ENCODE measurements around the gene TEX38. TPM values are rescaled to one million over a fixed set of nuclear protein-coding genes. Genes with fewer than 3 reads are reported as not detected.

TEX38 gene
- total and polyA plus RNA-seq, 2 donors (not counting 1 experiment from before 2014, with no cell fraction given) = not detected

GRCh38 chr1:46703927-46704641 is 32.4 kb downstream of the TEX38 start:
- no peak overlapping the region for H3K27ac Mint-ChIP-seq
- no peaks in the 10 kb centered on the region for H3K9me3 Mint-ChIP-seq (ENCODE audit: insufficient read depth)
- no peak overlapping the region for H3K9ac ChIP-seq (ENCODE audit: low read length)
- ATAC-seq (ENCODE audit: low read depth) = no peak
- no peak for DNase-seq
- no peak overlapping the region for H2AFZ ChIP-seq (ENCODE audit: insufficient read depth, low read depth, low read length, poor library complexity, severe bottlenecking)
- H3K4me3 ChIP-seq (ENCODE audit: control extremely low read depth in 1 of 5, extremely low read depth in 1 of 5, insufficient read depth in 1 of 5, low read depth in 2 of 5, low read length in 4 of 5) = no peak overlapping the region
- intact Hi-C loops (cut with micrococcal nuclease) = no loop called here
- CTCF ChIA-PET = interaction anchor here (0.7 kb wide), 1 partner anchor 21 kb away, joined by 3 read pairs; no protein-coding TSS in a partner anchor
- no peak overlapping the region for H3K27ac ChIP-seq (ENCODE audit: low read length in 2 of 2)
- peaks cover 27% of the 10 kb centered on the region for H3K79me2 ChIP-seq (ENCODE audit: control insufficient read depth, insufficient read depth, low read length)
- H3K9me3 ChIP-seq (ENCODE audit: control extremely low read depth in 1 of 3, control insufficient read depth in 2 of 3, insufficient read depth in 1 of 3, low read length in 2 of 3) = no peaks in the 10 kb centered on the region
- H3K4me3 Mint-ChIP-seq = no peak overlapping the region
- peaks cover 38 to 68% of the 10 kb centered on the region in 2 experiments for H3K36me3 ChIP-seq (replicated peaks in 1 of 2; ENCODE audit: control extremely low read depth in 1 of 2, control insufficient read depth in 1 of 2, extremely low read depth in 1 of 2, insufficient read depth in 2 of 2, low read length in 1 of 2)
- H3K27me3 Mint-ChIP-seq = no peaks in the 10 kb centered on the region
- peaks cover 10% of the 10 kb centered on the region for H3K4me1 Mint-ChIP-seq
- POLR2A ChIA-PET = no interaction called here
- no peaks in the 10 kb centered on the region for H3K4me1 ChIP-seq (ENCODE audit: control insufficient read depth in 2 of 2, insufficient read depth in 2 of 2, low read length in 2 of 2)
- 100% methylated on average over 3 of the region's 3 CpGs for WGBS (ENCODE audit: insufficient coverage)
- H4K20me1 ChIP-seq (ENCODE audit: control insufficient read depth, insufficient read depth, low read length, poor library complexity, severe bottlenecking) = peaks cover 40% of the 10 kb centered on the region
- no peaks in the 10 kb centered on the region for H3K27me3 ChIP-seq (replicated peaks in 1 of 4; ENCODE audit: control extremely low read depth in 1 of 4, control insufficient read depth in 3 of 4, insufficient read depth in 4 of 4, low read length in 3 of 4)
- no peak overlapping the region for H3K4me2 ChIP-seq (replicated peaks; ENCODE audit: low read depth, low read length, poor library complexity, severe bottlenecking)
- no peak for TF ChIP-seq CTCF (IDR thresholded peaks at IDR 0.05)
- no peak for TF ChIP-seq EZH2 (IDR thresholded peaks at IDR 0.05; ENCODE audit: borderline replicate concordance, insufficient read depth, low read depth, low read length, poor library complexity, severe bottlenecking)

- intact Hi-C loops (cut with micrococcal nuclease) = no loop called here
- Histone ChIP-seq H3K4me2 (replicated peaks; ENCODE audit: low read depth, low read length, poor library complexity, severe bottlenecking) (no peak overlapping the region), H4K20me1 (ENCODE audit: control insufficient read depth, insufficient read depth, low read length, poor library complexity, severe bottlenecking) (peaks cover 27% of the 10 kb centered on the region), H3K36me3 (replicated peaks in 1 of 2; ENCODE audit: control extremely low read depth in 1 of 2, control insufficient read depth in 1 of 2, extremely low read depth in 1 of 2, insufficient read depth in 2 of 2, low read length in 1 of 2) (peaks cover 40 to 69% of the 10 kb centered on the region in 2 experiments), H3K9me3 (ENCODE audit: control extremely low read depth in 1 of 3, control insufficient read depth in 2 of 3, insufficient read depth in 1 of 3, low read length in 2 of 3) (no peaks in the 10 kb centered on the region), H3K4me1 (ENCODE audit: control insufficient read depth in 2 of 2, insufficient read depth in 2 of 2, low read length in 2 of 2) (no peaks in the 10 kb centered on the region), H3K27ac (ENCODE audit: low read length in 2 of 2) (no peak overlapping the region), H3K79me2 (ENCODE audit: control insufficient read depth, insufficient read depth, low read length) (peaks cover 32% of the 10 kb centered on the region), H3K4me3 (ENCODE audit: control extremely low read depth in 1 of 5, extremely low read depth in 1 of 5, insufficient read depth in 1 of 5, low read depth in 2 of 5, low read length in 4 of 5) (no peak overlapping the region), H2AFZ (ENCODE audit: insufficient read depth, low read depth, low read length, poor library complexity, severe bottlenecking) (no peak overlapping the region), H3K27me3 (replicated peaks in 1 of 4; ENCODE audit: control extremely low read depth in 1 of 4, control insufficient read depth in 3 of 4, insufficient read depth in 4 of 4, low read length in 3 of 4) (no peaks in the 10 kb centered on the region), H3K9ac (ENCODE audit: low read length) (no peak overlapping the region)
- Mint-ChIP-seq H3K9me3 (ENCODE audit: insufficient read depth) (no peaks in the 10 kb centered on the region), H3K4me3 (no peak overlapping the region), H3K4me1 (peaks cover 7% of the 10 kb centered on the region), H3K27ac (no peak overlapping the region), H3K27me3 (no peaks in the 10 kb centered on the region)
- CTCF ChIA-PET = no interaction called here
- TF ChIP-seq EZH2 (IDR thresholded peaks at IDR 0.05; ENCODE audit: borderline replicate concordance, insufficient read depth, low read depth, low read length, poor library complexity, severe bottlenecking) = no peak
- TF ChIP-seq CTCF (IDR thresholded peaks at IDR 0.05) = no peak
- ATAC-seq (ENCODE audit: low read depth) = no peak
- POLR2A ChIA-PET = no interaction called here
- 80% methylated on average over 4 of the region's 9 CpGs for WGBS (ENCODE audit: insufficient coverage)
- DNase-seq = no peak
Measured at GRCh38 chr1:46705408-46705807, 33.8 kb downstream of the TEX38 start.

Data from B cell (primary cell).